Keratinocyte (primary cell): ENCODE data around the gene CACNA1E.

Experiments
- CTCF ChIP-seq, 3 experiments: IDR thresholded peaks in 1 of 3; conservative IDR thresholded peaks in 1 of 3; optimal IDR thresholded peaks in 1 of 3; 2 replicates in 2 of 3; 3 replicates in 1 of 3; pipeline versions ENCODE3 to v1.5.1; 2011; ENCODE audit warnings: low read length in 3 of 3, mild to moderate bottlenecking in 3 of 3, moderate library complexity in 2 of 3, control low read depth in 1 of 3, inconsistent platforms in 1 of 3; ENCODE audit not compliant: insufficient read depth in 2 of 3; ENCODE audit errors: extremely low read depth in 1 of 3
- EZH2 ChIP-seq: IDR thresholded peaks from one replicate; pipeline ENCODE4 v1.6.1; 2012; ENCODE audit warnings: inconsistent platforms, mild to moderate bottlenecking, low read length, moderate library complexity

- no peak for TF ChIP-seq CTCF (optimal IDR thresholded peaks at IDR 0.05 in 1 of 3, IDR thresholded peaks at IDR 0.05 in 1 of 3, conservative IDR thresholded peaks at IDR 0.05 in 1 of 3; ENCODE audit: extremely low read depth in 1 of 3, insufficient read depth in 2 of 3, low read length in 3 of 3)
- no peak for TF ChIP-seq EZH2
Observed at GRCh38 chr1:181783208-181783607, 299.9 kb downstream of the CACNA1E start.
